Endothelial cell of umbilical vein (primary cell): ENCODE results near the gene THUMPD3. TPM values are rescaled to one million over a fixed set of nuclear protein-coding genes. Genes with fewer than 3 reads are reported as not detected.

Experiments used
- BruUV-seq: library from RNA; stranded (reverse); fragments of 400-500 nt; replicated peaks from 2 replicates; lab custom pipeline; 2021; lab: Mats Ljungman, UMichigan
- CTCF ChIA-PET: fragments of 300-600, 350-600 bp; sonication (Branson Sonifier 250); formaldehyde crosslinking; loops from one replicate; lab custom pipeline; 2021; ENCODE audit warnings: antibody characterized with exemption, inconsistent platforms; lab: Charles Lee
- POLR2A ChIA-PET: fragments of 300-600, 350-600 bp; sonication (Branson Sonifier 250); formaldehyde crosslinking; loops from one replicate; lab custom pipeline; 2021; ENCODE audit warnings: antibody characterized with exemption, inconsistent platforms; lab: Charles Lee
- DNase-seq: peaks from one replicate; pipeline ENCODE4 v3.0.0-alpha.2; 2011; ENCODE audit warnings: low read depth, low spot score
- FAIRE-seq: peaks from 2 replicates; lab custom pipeline; 2011; peaks lifted over from hg19 to GRCh38; lab: Jason Lieb, UNC
- H2AFZ ChIP-seq: 2 replicates; pipeline ENCODE4 v1.6.0; 2012; ENCODE audit warnings: low read depth, low read length, control low read depth, inconsistent platforms
- H3K27ac ChIP-seq: 2 replicates; pipeline ENCODE4 v1.5.1; 2011; ENCODE audit warnings: low read depth, mild to moderate bottlenecking, control low read depth, low read length, moderate library complexity; ENCODE audit not compliant: insufficient read depth
- H3K27me3 ChIP-seq, 2 experiments: 2 replicates each; pipeline versions ENCODE4 v1.6.0 to v1.6.1; 2011; ENCODE audit warnings: low read length in 2 of 2, mixed read lengths in 1 of 2; ENCODE audit not compliant: control insufficient read depth in 2 of 2, insufficient read depth in 2 of 2
- H3K36me3 ChIP-seq, 2 experiments: 2 replicates in 1 of 2; 3 replicates in 1 of 2; pipeline ENCODE4 v1.5.1; 2011; ENCODE audit warnings: low read length in 2 of 2, mild to moderate bottlenecking in 1 of 2, moderate library complexity in 1 of 2; ENCODE audit not compliant: control insufficient read depth in 2 of 2, insufficient read depth in 2 of 2; ENCODE audit errors: extremely low read depth in 1 of 2
- H3K4me1 ChIP-seq: 3 replicates; pipeline ENCODE4 v1.5.1; 2011; ENCODE audit warnings: mild to moderate bottlenecking, low read length; ENCODE audit not compliant: control insufficient read depth, insufficient read depth; ENCODE audit errors: extremely low read depth
- H3K4me2 ChIP-seq: 2 replicates; pipeline ENCODE4 v1.6.1; 2011; ENCODE audit warnings: low read length, control low read depth, mixed read lengths; ENCODE audit not compliant: insufficient read depth
- H3K4me3 ChIP-seq, 3 experiments: fragments of 200-600 bp in 1 of 3; sonication (generic), shearing (Covaris generic) in 1 of 3; replicated peaks in 1 of 3; 2 replicates each; pipeline ENCODE4 v1.5.1; 2011 to 2016; ENCODE audit warnings: control low read depth in 3 of 3, low read length in 3 of 3, mild to moderate bottlenecking in 2 of 3, inconsistent platforms in 1 of 3, low read depth in 1 of 3, moderate library complexity in 1 of 3; ENCODE audit not compliant: insufficient read depth in 1 of 3
- H3K79me2 ChIP-seq: 2 replicates; pipeline ENCODE4 v1.6.0; 2012; ENCODE audit warnings: low read length, inconsistent platforms; ENCODE audit not compliant: control insufficient read depth, insufficient read depth
- H3K9ac ChIP-seq: replicated peaks from 2 replicates; pipeline ENCODE3; 2011; ENCODE audit warnings: low read length, control low read depth; ENCODE audit not compliant: insufficient read depth; ENCODE audit errors: extremely low read depth
- H3K9me1 ChIP-seq: replicated peaks from 3 replicates; pipeline ENCODE4 v1.6.0; 2011; ENCODE audit warnings: mild to moderate bottlenecking, low read length; ENCODE audit not compliant: control insufficient read depth, insufficient read depth; ENCODE audit errors: extremely low read depth
- H3K9me3 ChIP-seq: replicated peaks from 2 replicates; pipeline ENCODE4 v1.5.1; 2012; ENCODE audit warnings: low read length, inconsistent platforms; ENCODE audit not compliant: control insufficient read depth, insufficient read depth
- H4K20me1 ChIP-seq: replicated peaks from 2 replicates; pipeline ENCODE3; 2011; ENCODE audit warnings: mild to moderate bottlenecking, low read length; ENCODE audit not compliant: control insufficient read depth, insufficient read depth; ENCODE audit errors: extremely low read depth
- CTCF ChIP-seq, 2 donors: IDR thresholded peaks; 1 replicate in 1 of 2; 2 replicates in 1 of 2; pipeline ENCODE4 v1.5.1; 2011; ENCODE audit warnings: low read length in 2 of 2, mild to moderate bottlenecking in 2 of 2, moderate library complexity in 2 of 2, control low read depth in 1 of 2, inconsistent platforms in 1 of 2, low read depth in 1 of 2; ENCODE audit not compliant: insufficient read depth in 1 of 2; ENCODE audit errors: extremely low read depth in 1 of 2
- EZH2 ChIP-seq: IDR thresholded peaks from 2 replicates; pipeline ENCODE4 v1.6.1; 2012; ENCODE audit warnings: borderline replicate concordance, low read depth, mild to moderate bottlenecking, moderate library complexity, low read length, inconsistent platforms; ENCODE audit not compliant: severe bottlenecking
- FOS ChIP-seq: IDR thresholded peaks from 2 replicates; pipeline ENCODE4 v1.6.1; 2011; ENCODE audit warnings: mild to moderate bottlenecking, low read length, moderate library complexity, borderline replicate concordance; ENCODE audit not compliant: insufficient read depth
- GATA2 ChIP-seq: IDR thresholded peaks from 2 replicates; pipeline ENCODE4 v1.7.0; 2011; ENCODE audit warnings: low read depth, mild to moderate bottlenecking, moderate library complexity, mixed read lengths, low read length; ENCODE audit not compliant: insufficient read length, insufficient read depth
- JUN ChIP-seq: IDR thresholded peaks from 2 replicates; pipeline ENCODE4 v1.6.1; 2011; ENCODE audit warnings: borderline replicate concordance, low read depth; ENCODE audit not compliant: insufficient read length, insufficient read depth
- MAX ChIP-seq: IDR thresholded peaks from 2 replicates; pipeline ENCODE4 v1.6.1; 2011; ENCODE audit not compliant: insufficient read depth, insufficient read length
- MYC ChIP-seq: IDR thresholded peaks from one replicate; pipeline ENCODE4 v1.6.1; 2011; ENCODE audit warnings: mild to moderate bottlenecking, low read depth, low read length
- POLR2A ChIP-seq: IDR thresholded peaks from 2 replicates; pipeline ENCODE4 v1.6.1; 2012; ENCODE audit warnings: low read depth, mild to moderate bottlenecking, control low read depth, low read length
- POLR2AphosphoS5 ChIP-seq: IDR thresholded peaks from 2 replicates; pipeline ENCODE4 v1.6.1; 2012; ENCODE audit warnings: low read depth, mild to moderate bottlenecking, control low read depth, low read length, moderate library complexity; ENCODE audit not compliant: insufficient read depth
- dilution Hi-C: fragments of 300-500 bp; cut with MboI; formaldehyde crosslinking; loops from one replicate; pipeline ENCODE4 v1.15.0; 2019; ENCODE audit warnings: low sequenced_read_pairs; ENCODE audit not compliant: extremely low pct_ligation_motif_present
- intact Hi-C: fragments of 100-400 bp; cut with micrococcal nuclease; formaldehyde crosslinking; loops from one replicate; pipeline ENCODE4 v1.10.0; 2022
- polyA plus RNA-seq, 4 experiments: library from polyadenylated mRNA; depleted of rRNA in 3 of 4; stranded (reverse) in 3 of 4; unstranded in 1 of 4; fragments of >200 nt; gene quantifications; 2 replicates each; pipeline versions ENCODE4 v1.2.1 to v1.2.3, GENCODE V29; 2011 to 2012; ENCODE audit warnings: missing spikeins in 1 of 4
- total RNA-seq: library from RNA; stranded (reverse); gene quantifications from 2 replicates; pipeline ENCODE4 v1.2.3, GENCODE V29; 2021

THUMPD3 gene
- total and polyA plus RNA-seq, 2 donors (not counting 3 experiments of a cell fraction or from before 2014, with no cell fraction given) = 10.0 to 26.5 TPM

- intact Hi-C loops (loop anchor here (1.0 to 2.0 kb wide), 2 partner anchors 45 to 287 kb away; partner anchors contain the start of gene MTMR14), dilution Hi-C loops (no loop called here)
- Histone ChIP-seq H3K4me1 (peaks cover 7% of the 10 kb centered on the region), H3K4me3 (no peak overlapping the region), H2AFZ (no peak overlapping the region), H3K9me3 (no peaks in the 10 kb centered on the region), H3K36me3 (peaks cover 0 to 1% of the 10 kb centered on the region in 2 experiments), H3K9me1 (no peaks in the 10 kb centered on the region), H3K27ac (peak overlapping the region; percentile 97), H3K27me3 (no peaks in the 10 kb centered on the region), H3K4me2 (no peak overlapping the region), H4K20me1 (no peaks in the 10 kb centered on the region), H3K79me2 (peaks cover 8% of the 10 kb centered on the region), H3K9ac (no peak overlapping the region)
- no TSS peak for BruUV-seq
- TF ChIP-seq GATA2 (no peak), MAX (no peak), MYC (no peak), POLR2A (no peak), JUN (no peak), POLR2AphosphoS5 (no peak), FOS (no peak), EZH2 (no peak), CTCF (IDR thresholded peaks at IDR 0.05; ENCODE audit: extremely low read depth in 1 of 2, insufficient read depth in 1 of 2, low read depth in 1 of 2, low read length in 2 of 2) (no peak)
- FAIRE-seq (no peak), DNase-seq (no peak)
- ChIA-PET CTCF (interaction anchor here (1.1 to 3.1 kb wide), 2 partner anchors 9 kb away, joined by 3 to 45 read pairs; no protein-coding TSS in a partner anchor), POLR2A (interaction anchor here (0.6 to 2.1 kb wide), 2 partner anchors 35 to 580 kb away, joined by 5 to 20 read pairs; partner anchors contain the start of gene SETD5)
Observed at GRCh38 chr3:9361691-9362388, 1.0 kb upstream of the THUMPD3 start.
